K562 (cell line): ENCODE data around the gene MYO3B. TPM values are rescaled to one million over a fixed set of nuclear protein-coding genes. Genes with fewer than 3 reads are reported as not detected.
"Not testable (repeated sequence)": the region's sequence is repeated elsewhere in the genome, so short reads cannot be mapped to it uniquely, and the experiment has no call there.

Source experiments
- ATAC-seq: fragments of 200-7000 bp; cut with Tn5 transposase; 3 replicates; pipeline ENCODE4 v1.9.1; 2020; ENCODE audit warnings: moderate library complexity
- BruUV-seq: library from RNA; stranded (reverse); fragments of 400-500 nt; replicated peaks from 2 replicates; lab custom pipeline; 2021; lab: Mats Ljungman, UMichigan
- CTCF ChIA-PET: fragments of 300-600 bp; formaldehyde crosslinking; extraction: SDS; loops from one replicate; lab custom pipeline; 2021; ENCODE audit warnings: low intra/inter-chr PET ratio; lab: Yijun Ruan, JAX
- POLR2A ChIA-PET: fragments of 300-600, 350-650 bp; sonication (Branson Sonifier 250); formaldehyde crosslinking; extraction: SDS; loops from one replicate; lab custom pipeline; 2021; ENCODE audit warnings: antibody characterized with exemption, inconsistent platforms; lab: Yijun Ruan, JAX
- DNase-seq, 4 experiments: peaks; one replicate each; pipeline versions ENCODE4 v3.0.0 to v3.0.0-alpha.2; 2011 to 2018; ENCODE audit warnings: low spot score in 3 of 4, mixed read lengths in 3 of 4; ENCODE audit errors: extremely low read depth in 1 of 4
- FAIRE-seq: peaks from 2 replicates; lab custom pipeline; 2011; peaks lifted over from hg19 to GRCh38; lab: Jason Lieb, UNC
- H2AFZ ChIP-seq: 2 replicates; pipeline ENCODE4 v1.6.0; 2011; ENCODE audit warnings: low read depth, low read length, control low read depth, inconsistent platforms
- H3K27ac ChIP-seq: fragments of 200-600 bp; 3 replicates; pipeline ENCODE4 v1.8.0; 2011; ENCODE audit warnings: low read depth, mild to moderate bottlenecking, control low read depth, inconsistent platforms, low read length, moderate library complexity, mixed read lengths; ENCODE audit errors: extremely low read depth
- H3K27me3 ChIP-seq, 2 experiments: fragments of 300-600 bp in 1 of 2; 2 replicates in 1 of 2; 3 replicates in 1 of 2; pipeline versions ENCODE4 v1.6.0 to v1.8.0; 2011; ENCODE audit warnings: inconsistent platforms in 2 of 2, low read length in 2 of 2, mild to moderate bottlenecking in 1 of 2, mixed read lengths in 1 of 2, moderate library complexity in 1 of 2; ENCODE audit not compliant: control insufficient read depth in 2 of 2, insufficient read depth in 2 of 2
- H3K36me3 ChIP-seq: fragments of 300-600 bp; 3 replicates; pipeline ENCODE4 v1.8.0; 2011; ENCODE audit warnings: mild to moderate bottlenecking, low read length, inconsistent platforms; ENCODE audit not compliant: control insufficient read depth, insufficient read depth
- H3K4me1 ChIP-seq, 2 experiments: fragments of 200-600 bp in 1 of 2; replicated peaks in 1 of 2; 2 replicates in 1 of 2; 3 replicates in 1 of 2; pipeline versions ENCODE4 v1.5.1 to v1.8.0; 2011; ENCODE audit warnings: inconsistent platforms in 2 of 2, low read length in 2 of 2, mild to moderate bottlenecking in 1 of 2, mixed read lengths in 1 of 2, moderate library complexity in 1 of 2; ENCODE audit not compliant: control insufficient read depth in 2 of 2, insufficient read depth in 2 of 2
- H3K4me2 ChIP-seq: 2 replicates; pipeline ENCODE4 v1.6.1; 2011; ENCODE audit warnings: low read length, control low read depth, inconsistent platforms, mixed read lengths; ENCODE audit not compliant: insufficient read depth
- H3K4me3 ChIP-seq: fragments of 200-600 bp; sonication (generic), shearing (Covaris generic); 2 replicates; pipeline ENCODE4 v1.5.1; 2016; ENCODE audit warnings: control low read depth, inconsistent platforms
- H3K79me2 ChIP-seq: fragments of 200-600 bp; 3 replicates; pipeline ENCODE4 v1.8.0; 2011; ENCODE audit warnings: low read length, inconsistent platforms; ENCODE audit not compliant: control insufficient read depth, insufficient read depth
- H3K9ac ChIP-seq, 2 experiments: 2 replicates each; pipeline versions ENCODE4 v1.6.0 to v1.6.1; 2011; ENCODE audit warnings: low read depth in 2 of 2, low read length in 2 of 2, control low read depth in 1 of 2, inconsistent platforms in 1 of 2, mild to moderate bottlenecking in 1 of 2, mixed read lengths in 1 of 2; ENCODE audit not compliant: insufficient read depth in 1 of 2
- H3K9me1 ChIP-seq: one replicate; pipeline ENCODE4 v1.6.0; 2011; ENCODE audit warnings: inconsistent platforms, mild to moderate bottlenecking, low read length, moderate library complexity; ENCODE audit not compliant: control insufficient read depth, insufficient read depth
- H3K9me3 ChIP-seq: replicated peaks from 2 replicates; pipeline ENCODE4 v1.5.1; 2011; ENCODE audit warnings: low read depth, low read length, inconsistent platforms; ENCODE audit not compliant: control insufficient read depth, insufficient read depth
- H4K20me1 ChIP-seq: replicated peaks from 2 replicates; pipeline ENCODE4 v1.6.1; 2011; ENCODE audit warnings: low read length, inconsistent platforms, mixed read lengths; ENCODE audit not compliant: control insufficient read depth, insufficient read depth
- AFF1 ChIP-seq, 2 experiments: fragments of 450-650 bp; IDR thresholded peaks; 2 replicates each; pipeline ENCODE4 v1.6.1; 2018; ENCODE audit warnings: mild to moderate bottlenecking in 2 of 2, low read depth in 1 of 2; ENCODE audit not compliant: partially characterized antibody in 2 of 2
- MECOM ChIP-seq: fragments of 250-450 bp; sonication (Bioruptor Pico); IDR thresholded peaks from 2 replicates; pipeline ENCODE4 v1.8.0; 2022; ENCODE audit warnings: inconsistent platforms
- PKNOX1 ChIP-seq: fragments of 450-650 bp; IDR thresholded peaks from 2 replicates; pipeline ENCODE4 v1.6.1; 2016
- USF2 ChIP-seq: sonication (generic); formaldehyde crosslinking; IDR thresholded peaks from 2 replicates; pipeline ENCODE4 v1.5.0; 2020; ENCODE audit warnings: missing genetic modification reagents
- WGBS: fragments of 100-300 bp; shearing (Covaris generic); methylation state at CpG from one replicate; pipeline ENCODE4 v1.1.6; 2016; ENCODE audit warnings: low coverage, mixed read lengths; ENCODE audit not compliant: insufficient coverage; ENCODE audit errors: missing lambda C conversion rate; 5-methylcytosine and 5-hydroxymethylcytosine counted together
- in situ Hi-C: fragments of 300-500 bp; cut with MboI; formaldehyde crosslinking; loops from 4 replicates; pipeline ENCODE4 v1.15.0; 2018; ENCODE audit warnings: inconsistent platforms, mixed read lengths
- intact Hi-C: fragments of 100-400 bp; cut with micrococcal nuclease; formaldehyde crosslinking; loops from 2 replicates; pipeline ENCODE4 v1.14.2; 2022
- polyA plus RNA-seq, 8 experiments: library from polyadenylated mRNA; depleted of rRNA in 4 of 8; stranded (reverse) in 5 of 8; unstranded in 3 of 8; fragments of >200 nt; fragmentation: Nextera tagmentation in 2 of 8; fragmentation: Illumina TruSeq in 1 of 8; extraction: Ambion mirVana in 2 of 8; extraction: Trizol in 1 of 8; gene quantifications; 2 replicates each; pipeline versions ENCODE4 v1.2.1 to v1.2.3, GENCODE V29; 2011 to 2014; ENCODE audit warnings: inconsistent platforms in 1 of 8, missing spikeins in 1 of 8
- total RNA-seq, 7 experiments: library from RNA; depleted of rRNA in 6 of 7; stranded (reverse); fragments of >200 nt in 6 of 7; fragmentation: Illumina TruSeq in 2 of 7; extraction: Trizol in 2 of 7; gene quantifications; 2 replicates each; pipeline versions ENCODE4 v1.2.1 to v1.2.3, GENCODE V29; 2011 to 2021; ENCODE audit warnings: low replicate concordance in 1 of 7

The MYO3B gene
- total and polyA plus RNA-seq, 9 of the 15 experiments (the other 6 are each of a cell fraction or from before 2014, with no cell fraction given): 2.7 to 6.5 (median 3.6) TPM

GRCh38 chr2:170433448-170433847, 255.5 kb downstream of the MYO3B start:
- Histone ChIP-seq H3K79me2 (no peaks in the 10 kb centered on the region), H3K9ac (no peak overlapping the region), H3K27ac (no peak overlapping the region), H3K36me3 (no peaks in the 10 kb centered on the region), H3K4me3 (no peak overlapping the region), H2AFZ (no peak overlapping the region), H3K9me3 (no peaks in the 10 kb centered on the region), H3K9me1 (no peaks in the 10 kb centered on the region), H3K27me3 (no peaks in the 10 kb centered on the region), H3K4me1 (peaks cover 0 to 4% of the 10 kb centered on the region in 2 experiments; a peak in 2 of 5 replicates), H4K20me1 (no peaks in the 10 kb centered on the region), H3K4me2 (no peak overlapping the region)
- 29% methylated on average over 2 of the region's 2 CpGs for WGBS
- FAIRE-seq: no peak
- no peak for TF ChIP-seq USF2
- peak; percentile 74; the same call in 1 of the 2 replicates for TF ChIP-seq MECOM
- no TSS peak for BruUV-seq
- ChIA-PET POLR2A (no interaction called here), CTCF (no interaction called here)
- no peak for ATAC-seq
- in situ Hi-C loops: no loop called here
- intact Hi-C loops: no loop called here
- no peak for DNase-seq

- H3K9ac ChIP-seq, BruUV-seq, FAIRE-seq: not testable (repeated sequence)
These were observed 256.4 kb downstream of the MYO3B start for GRCh38 chr2:170434396-170434795.

More at GRCh38 chr2:170434396-170434795, 256.4 kb downstream of the MYO3B start:
- H4K20me1 ChIP-seq, H3K79me2 ChIP-seq, H3K9me1 ChIP-seq, H3K4me1 ChIP-seq, in situ Hi-C loops, CTCF ChIA-PET, H3K27ac ChIP-seq, H3K9me3 ChIP-seq, H3K36me3 ChIP-seq, H3K4me3 ChIP-seq, H3K4me2 ChIP-seq, H2AFZ ChIP-seq, DNase-seq, H3K27me3 ChIP-seq, intact Hi-C loops: not testable (repeated sequence)
- peak; percentile 83 for TF ChIP-seq PKNOX1
- peak in 1 of 2 experiments; percentile 54 for TF ChIP-seq AFF1 (IDR thresholded peaks at IDR 0.05; ENCODE audit: low read depth in 1 of 2, partially characterized antibody in 2 of 2)
- WGBS: 39% methylated on average over 5 of the region's 5 CpGs
- POLR2A ChIA-PET: interaction anchor here (0.6 to 1.5 kb wide), 2 partner anchors 22 to 493 kb away, joined by 3 to 5 read pairs; no protein-coding TSS in a partner anchor
- ATAC-seq: 0 out of 3 replicates have a peak, but pooled peaks have one; percentile 31
